NCI-H2029 (cell line): ENCODE data around the gene ENPP6.
"Not testable (repeated sequence)": the region's sequence is repeated elsewhere in the genome, so short reads cannot be mapped to it uniquely, and the experiment has no call there.

ENCODE experiments used
- DNase-seq: peaks from one replicate; lab custom pipeline; 2025; lab: John Stamatoyannopoulos, UW

Gene ENPP6

GRCh38 chr4:184235526-184235925 lies 17.9 kb upstream of the ENPP6 start:
- no peak for DNase-seq

- DNase-seq: no peak
These were observed 16.5 kb upstream of the ENPP6 start for GRCh38 chr4:184234155-184234554.

- no peak for DNase-seq
These were observed 15.3 kb upstream of the ENPP6 start for GRCh38 chr4:184232975-184233374.

- DNase-seq: no peak
These were observed 14.5 kb upstream of the ENPP6 start for GRCh38 chr4:184232202-184232601.

GRCh38 chr4:184231573-184231972 lies 13.9 kb upstream of the ENPP6 start:
- DNase-seq: no peak

- no peak for DNase-seq
These were observed 10.5 kb upstream of the ENPP6 start for GRCh38 chr4:184228056-184228705.

- DNase-seq: no peak
These were observed 1.2 kb downstream of the ENPP6 start for GRCh38 chr4:184216515-184216914.

GRCh38 chr4:184215709-184216328 lies 1.9 kb downstream of the ENPP6 start:
- no peak for DNase-seq

- DNase-seq: no peak
These were observed 2.7 kb downstream of the ENPP6 start for GRCh38 chr4:184214931-184215330.

- DNase-seq: not testable (repeated sequence)
These were observed 9.7 kb downstream of the ENPP6 start for GRCh38 chr4:184207734-184208607.

GRCh38 chr4:184205243-184205642 lies 12.4 kb downstream of the ENPP6 start:
- no peak for DNase-seq

GRCh38 chr4:184203300-184203699 lies 14.4 kb downstream of the ENPP6 start:
- DNase-seq: no peak

GRCh38 chr4:184201179-184201578 lies 16.5 kb downstream of the ENPP6 start:
- DNase-seq: no peak

GRCh38 chr4:184200296-184200695 lies 17.4 kb downstream of the ENPP6 start:
- no peak for DNase-seq

GRCh38 chr4:184199780-184200179 lies 17.9 kb downstream of the ENPP6 start:
- no peak for DNase-seq

GRCh38 chr4:184198190-184198589 lies 19.5 kb downstream of the ENPP6 start:
- no peak for DNase-seq

GRCh38 chr4:184197536-184198082 lies 20.1 kb downstream of the ENPP6 start:
- no peak for DNase-seq

- no peak for DNase-seq
These were observed 20.8 kb downstream of the ENPP6 start for GRCh38 chr4:184196730-184197385.

GRCh38 chr4:184193556-184194525 lies 23.8 kb downstream of the ENPP6 start:
- DNase-seq: no peak

GRCh38 chr4:184192933-184193332 lies 24.7 kb downstream of the ENPP6 start:
- DNase-seq: no peak

- no peak for DNase-seq
These were observed 26.4 kb downstream of the ENPP6 start for GRCh38 chr4:184191267-184191666.
